Activated CD4-positive, alpha-beta T cell treated with anti-CD3 and anti-CD28 coated beads for 48 hours (primary cell): Measurements from ENCODE around the gene DNAH7.

Source experiments
- DNase-seq: peaks from one replicate; pipeline ENCODE4 v3.0.0-alpha.2; 2020

The DNAH7 gene

GRCh38 chr2:195793881-195794280 is 274.8 kb downstream of the DNAH7 start:
- DNase-seq: no peak

- DNase-seq: no peak
Observed at GRCh38 chr2:195782156-195782555, 286.5 kb downstream of the DNAH7 start.

GRCh38 chr2:195779491-195779890 is 289.1 kb downstream of the DNAH7 start:
- no peak for DNase-seq

GRCh38 chr2:195769975-195770374 is 298.7 kb downstream of the DNAH7 start:
- DNase-seq: no peak

- no peak for DNase-seq
Observed at GRCh38 chr2:195768431-195768830, 300.2 kb downstream of the DNAH7 start.

GRCh38 chr2:195766691-195767090 is 301.9 kb downstream of the DNAH7 start:
- no peak for DNase-seq

- DNase-seq: no peak
Observed at GRCh38 chr2:195763866-195764265, 304.8 kb downstream of the DNAH7 start.

GRCh38 chr2:195759877-195760276 is 308.8 kb downstream of the DNAH7 start:
- DNase-seq: no peak

GRCh38 chr2:195758846-195759245 is 309.8 kb downstream of the DNAH7 start:
- DNase-seq: no peak

DNA sequence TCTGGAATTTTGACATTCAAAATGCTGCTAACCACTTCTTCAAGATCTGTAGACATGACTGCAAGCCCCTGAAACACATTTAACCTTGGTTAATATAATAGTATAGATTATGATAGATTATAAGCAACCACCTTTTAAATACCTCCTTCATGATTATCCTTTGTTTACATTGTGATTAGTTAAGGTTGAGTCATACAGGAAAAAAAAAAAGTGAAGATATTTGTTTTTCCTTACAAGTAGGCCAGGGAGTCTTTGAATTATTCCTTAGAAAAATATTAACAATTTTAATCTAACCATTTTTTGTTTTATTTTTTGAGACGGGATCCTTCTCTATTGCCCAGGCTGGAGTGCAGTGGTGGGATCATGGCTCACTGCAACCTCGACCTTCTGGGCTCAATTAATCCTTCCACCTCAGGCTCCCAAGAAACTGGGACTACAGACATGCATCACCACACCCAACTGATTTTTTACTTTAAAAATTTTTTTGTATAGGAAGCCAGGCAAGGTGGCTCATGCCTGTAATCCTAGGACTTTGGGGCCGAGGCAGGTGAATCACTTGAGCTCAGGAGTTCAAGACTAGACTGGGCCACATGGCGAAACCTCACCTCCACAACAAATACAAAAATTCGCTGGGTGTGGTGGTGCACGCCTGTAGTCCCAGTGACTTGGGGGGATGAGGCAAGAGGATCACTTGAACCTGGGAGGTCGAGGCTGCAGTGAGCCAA is 312.3 kb downstream of the DNAH7 start:
- no peak for DNase-seq

DNA sequence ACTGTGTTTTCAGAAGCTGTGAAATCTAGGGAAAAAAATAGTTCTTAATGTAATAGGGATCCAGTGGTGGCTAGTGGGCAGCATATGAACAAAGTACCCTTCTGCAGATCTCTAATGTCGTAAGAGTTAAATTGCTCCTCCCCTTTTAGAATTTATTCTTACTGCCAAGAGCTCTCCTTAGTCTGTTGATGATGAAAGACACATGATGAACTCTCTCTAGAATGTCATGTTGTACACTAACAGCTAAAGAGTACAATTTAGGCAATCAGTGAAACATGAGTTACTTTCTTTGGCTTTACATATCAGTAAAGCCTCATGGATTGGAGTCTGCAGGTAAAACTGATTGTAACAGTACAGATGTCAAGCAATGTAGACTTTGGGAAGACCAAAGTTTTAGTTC is 327.4 kb downstream of the DNAH7 start:
- DNase-seq: no peak

- no peak for DNase-seq
Observed at GRCh38 chr2:195737511-195738325, 330.9 kb downstream of the DNAH7 start.

DNA sequence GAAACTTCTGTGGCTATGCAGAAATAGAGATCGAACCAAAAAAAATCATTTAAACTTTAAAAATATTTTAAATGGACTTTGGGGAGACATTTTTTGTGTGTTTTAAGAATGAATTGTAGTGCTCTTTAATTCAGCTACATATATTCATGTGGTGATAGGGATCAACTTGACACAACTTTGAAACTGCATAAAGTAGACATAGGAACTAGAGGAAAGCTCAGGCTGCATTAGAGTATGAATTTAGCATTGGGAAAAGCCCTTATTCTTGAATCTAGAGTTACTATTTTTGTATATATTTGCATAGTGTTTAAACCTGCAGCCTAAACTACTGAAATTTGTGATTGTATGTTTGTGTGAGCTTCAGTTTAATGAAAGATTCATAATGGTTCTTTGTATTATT is 333.3 kb downstream of the DNAH7 start:
- DNase-seq: no peak

DNA sequence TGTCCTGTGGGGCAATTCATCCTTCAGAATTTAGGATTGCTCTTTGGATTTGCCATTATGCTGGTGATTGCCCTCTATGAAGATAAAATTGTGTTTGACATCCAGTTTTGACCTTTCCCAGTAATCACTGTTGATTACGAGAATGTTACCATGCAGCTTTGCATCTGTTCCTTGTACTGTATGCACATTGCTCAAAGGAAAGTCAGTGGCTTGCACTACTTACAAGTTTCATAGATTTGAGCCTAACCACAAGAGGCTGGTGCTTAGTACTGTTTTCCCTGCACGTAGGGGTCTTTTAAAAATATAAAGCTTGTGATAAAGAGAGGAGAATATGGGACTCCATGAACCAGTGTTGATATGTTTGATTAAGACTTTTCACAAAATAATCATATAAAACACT is 333.7 kb downstream of the DNAH7 start:
- no peak for DNase-seq

DNA sequence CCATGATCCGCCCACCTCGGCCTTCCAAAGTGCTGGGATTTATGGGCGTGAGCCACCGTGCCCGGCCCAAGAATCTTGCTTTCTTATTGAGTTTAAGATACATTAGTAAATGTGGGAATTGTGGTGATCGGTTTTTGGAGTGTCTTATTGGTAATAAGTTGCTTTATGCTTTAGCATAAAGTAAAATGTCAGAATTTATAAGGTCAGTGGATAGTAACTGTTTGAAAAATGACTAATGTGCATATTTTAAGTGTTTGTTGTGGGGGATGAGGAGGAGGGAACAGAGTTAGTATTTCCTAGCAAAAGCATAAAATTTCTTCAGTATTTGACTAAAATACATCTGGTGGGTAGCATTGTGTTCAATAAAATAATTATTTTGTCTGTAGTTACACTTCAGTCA is 334.2 kb downstream of the DNAH7 start:
- no peak for DNase-seq

GRCh38 chr2:195733831-195734230 is 334.8 kb downstream of the DNAH7 start:
- no peak for DNase-seq

GRCh38 chr2:195732574-195732973 is 336.1 kb downstream of the DNAH7 start:
- no peak for DNase-seq

GRCh38 chr2:195730912-195731311 is 337.7 kb downstream of the DNAH7 start:
- no peak for DNase-seq

GRCh38 chr2:195727106-195727505 is 341.5 kb downstream of the DNAH7 start:
- no peak for DNase-seq

- no peak for DNase-seq
Observed at GRCh38 chr2:195722075-195722474, 346.6 kb downstream of the DNAH7 start.

- DNase-seq: no peak
Observed at GRCh38 chr2:195721042-195721441, 347.6 kb downstream of the DNAH7 start.

GRCh38 chr2:195716466-195716865 is 352.2 kb downstream of the DNAH7 start:
- DNase-seq: no peak

- DNase-seq: no peak
Observed at GRCh38 chr2:195711478-195711877, 357.2 kb downstream of the DNAH7 start.
